PC-9 (cell line): ENCODE measurements around the gene DNM3. TPM values are rescaled to one million over a fixed set of nuclear protein-coding genes. Genes with fewer than 3 reads are reported as not detected.

Experiments used
- BruUV-seq: library from RNA; stranded (reverse); fragments of 400-500 nt; replicated peaks from 2 replicates; lab custom pipeline; 2021; lab: Mats Ljungman, UMichigan
- CTCF ChIA-PET: fragments of 300-600 bp; sonication (Branson Sonifier 250); formaldehyde crosslinking; loops from one replicate; lab custom pipeline; 2022; ENCODE audit warnings: antibody characterized with exemption; lab: Charles Lee
- POLR2A ChIA-PET: fragments of 300-600 bp; sonication (Branson Sonifier 250); formaldehyde crosslinking; loops from one replicate; lab custom pipeline; 2022; ENCODE audit warnings: antibody characterized with exemption; ENCODE audit not compliant: unreplicated experiment; lab: Charles Lee
- DNase-seq, 2 experiments: peaks; one replicate each; pipeline versions ENCODE4 v3.0.0 to v3.0.0-alpha.2; 2015 to 2022; ENCODE audit warnings: mixed read lengths in 1 of 2
- H2AFZ ChIP-seq: fragments of 200-600 bp; sonication (generic); 2 replicates; pipeline ENCODE4 v1.8.1; 2017; ENCODE audit warnings: antibody characterized with exemption
- H3F3A ChIP-seq: fragments of 200-600 bp; sonication (generic); 2 replicates; pipeline ENCODE4 v1.8.1; 2017; ENCODE audit warnings: antibody characterized with exemption, mild to moderate bottlenecking, low read depth; ENCODE audit not compliant: insufficient read depth
- H3K27ac ChIP-seq: fragments of 200-600 bp; sonication (generic); 2 replicates; pipeline ENCODE4 v1.6.1; 2016; ENCODE audit warnings: mixed run types
- H3K27me3 ChIP-seq: fragments of 200-600 bp; sonication (generic); 2 replicates; pipeline ENCODE4 v1.6.1; 2016; ENCODE audit warnings: low read depth, mixed run types; ENCODE audit not compliant: insufficient read depth
- H3K36me3 ChIP-seq: fragments of 200-600 bp; sonication (generic); 2 replicates; pipeline ENCODE4 v1.6.1; 2016; ENCODE audit warnings: low read depth, mixed run types
- H3K4me1 ChIP-seq: fragments of 200-600 bp; sonication (generic); replicated peaks from 2 replicates; pipeline ENCODE4 v1.6.1; 2016; ENCODE audit warnings: mixed run types; ENCODE audit not compliant: insufficient read depth
- H3K4me2 ChIP-seq: fragments of 200-600 bp; sonication (generic); 2 replicates; pipeline ENCODE4 v1.6.1; 2017; ENCODE audit warnings: mixed run types
- H3K4me3 ChIP-seq: fragments of 200-600 bp; sonication (generic); 2 replicates; pipeline ENCODE4 v1.6.1; 2016; ENCODE audit warnings: mixed run types
- H3K79me2 ChIP-seq: fragments of 200-600 bp; sonication (generic); 2 replicates; pipeline ENCODE4 v1.6.1; 2017; ENCODE audit warnings: low read depth, mixed run types
- H3K9me2 ChIP-seq: fragments of 200-600 bp; sonication (generic); 2 replicates; pipeline ENCODE4 v1.8.1; 2017; ENCODE audit warnings: mild to moderate bottlenecking; ENCODE audit not compliant: insufficient read depth
- H3K9me3 ChIP-seq: fragments of 200-600 bp; sonication (generic); 2 replicates; pipeline ENCODE4 v1.8.1; 2016; ENCODE audit warnings: low read depth; ENCODE audit not compliant: insufficient read depth
- H4K20me1 ChIP-seq: fragments of 200-600 bp; sonication (generic); 2 replicates; pipeline ENCODE4 v1.8.1; 2017; ENCODE audit not compliant: insufficient read depth
- CTCF ChIP-seq: fragments of 200-600 bp; sonication (generic); conservative IDR thresholded peaks from 2 replicates; pipeline ENCODE4 v1.6.1; 2017; ENCODE audit warnings: mixed run types, antibody characterized with exemption, mild to moderate bottlenecking, moderate library complexity
- EZH2 ChIP-seq: fragments of 200-600 bp; sonication (generic); IDR thresholded peaks from 2 replicates; pipeline ENCODE4 v1.8.0; 2017; ENCODE audit warnings: antibody characterized with exemption, low read depth
- intact Hi-C: fragments of 100-400 bp; cut with micrococcal nuclease; formaldehyde crosslinking; loops from one replicate; pipeline ENCODE4 v1.10.0; 2022; ENCODE audit not compliant: unreplicated experiment
- total RNA-seq: library from RNA; stranded (reverse); gene quantifications from 2 replicates; pipeline ENCODE4 v1.2.3, GENCODE V29; 2021

Gene DNM3
- total RNA-seq, 1 experiment from 2014 or later: 1.7 TPM

- no peaks in the 10 kb centered on the region for H3K36me3 ChIP-seq
- H3K9me3 ChIP-seq: no peaks in the 10 kb centered on the region
- no peaks in the 10 kb centered on the region for H4K20me1 ChIP-seq
- BruUV-seq: no TSS peak
- no peaks in the 10 kb centered on the region for H3K4me1 ChIP-seq
- H3K27me3 ChIP-seq: no peaks in the 10 kb centered on the region
- intact Hi-C loops: no loop called here
- no peak overlapping the region for H3K4me3 ChIP-seq
- no peak for DNase-seq
- H3F3A ChIP-seq: no peaks in the 10 kb centered on the region
- TF ChIP-seq EZH2 (no peak), CTCF (no peak)
- H2AFZ ChIP-seq: no peak overlapping the region
- no peak overlapping the region for H3K27ac ChIP-seq
- no peaks in the 10 kb centered on the region for H3K9me2 ChIP-seq
- ChIA-PET CTCF (no interaction called here), POLR2A (interaction anchor here (0.7 kb wide), 1 partner anchor 49 kb away, joined by 3 read pairs; the partner anchor contains the start of gene DNM3)
- no peak overlapping the region for H3K4me2 ChIP-seq
- no peaks in the 10 kb centered on the region for H3K79me2 ChIP-seq
These were observed 48.8 kb downstream of the DNM3 start for GRCh38 chr1:171890131-171890530.

GRCh38 chr1:171896936-171897703 lies 55.8 kb downstream of the DNM3 start:
- intact Hi-C loops: no loop called here
- no peak overlapping the region for H3K27ac ChIP-seq
- no peaks in the 10 kb centered on the region for H3F3A ChIP-seq
- no TSS peak for BruUV-seq
- no peaks in the 10 kb centered on the region for H3K79me2 ChIP-seq
- ChIA-PET POLR2A (no interaction called here), CTCF (no interaction called here)
- no peak overlapping the region for H3K4me3 ChIP-seq
- no peaks in the 10 kb centered on the region for H3K9me3 ChIP-seq
- H3K27me3 ChIP-seq: no peaks in the 10 kb centered on the region
- no peak overlapping the region for H2AFZ ChIP-seq
- TF ChIP-seq EZH2: no peak
- no peak for TF ChIP-seq CTCF
- H3K9me2 ChIP-seq: no peaks in the 10 kb centered on the region
- no peaks in the 10 kb centered on the region for H4K20me1 ChIP-seq
- H3K4me2 ChIP-seq: no peak overlapping the region
- no peak for DNase-seq
- no peaks in the 10 kb centered on the region for H3K4me1 ChIP-seq
- H3K36me3 ChIP-seq: no peaks in the 10 kb centered on the region

- Histone ChIP-seq H3K9me2 (no peaks in the 10 kb centered on the region), H3K36me3 (no peaks in the 10 kb centered on the region), H3K27ac (no peak overlapping the region), H3K4me1 (no peaks in the 10 kb centered on the region), H3K4me3 (no peak overlapping the region), H2AFZ (no peak overlapping the region), H3K9me3 (no peaks in the 10 kb centered on the region), H3K4me2 (no peak overlapping the region), H4K20me1 (no peaks in the 10 kb centered on the region), H3F3A (no peaks in the 10 kb centered on the region), H3K79me2 (no peaks in the 10 kb centered on the region), H3K27me3 (no peaks in the 10 kb centered on the region)
- ChIA-PET CTCF (no interaction called here), POLR2A (no interaction called here)
- BruUV-seq: no TSS peak
- no peak for DNase-seq
- intact Hi-C loops: no loop called here
- TF ChIP-seq EZH2 (no peak), CTCF (no peak)
These were observed 57.6 kb downstream of the DNM3 start for GRCh38 chr1:171898941-171899340.
